ENCODE results near the gene HOXC11.

The HOXC11 gene

GRCh38 chr12:53997204-53998109 lies 24.5 kb downstream of the HOXC11 start:
- no peak for DNase-seq

GRCh38 chr12:53998110-53998899 lies 25.4 kb downstream of the HOXC11 start:
- DNase-seq = no peak

GRCh38 chr12:53998900-53999236 lies 25.9 kb downstream of the HOXC11 start:
- no peak for DNase-seq

- no peak for DNase-seq
These were observed 26.7 kb downstream of the HOXC11 start for GRCh38 chr12:53999559-54000115.

GRCh38 chr12:54000116-54001114 lies 27.5 kb downstream of the HOXC11 start, which contains the start of gene HOXC9:
TSS of gene HOXC9 (plus strand) at chr12:54000161. CDS start at chr12:54000189, 28 bp downstream.
- no peak for DNase-seq

- DNase-seq = no peak
These were observed 28.6 kb downstream of the HOXC11 start for GRCh38 chr12:54001283-54002187.

- no peak for DNase-seq
These were observed 29.5 kb downstream of the HOXC11 start for GRCh38 chr12:54002278-54002914.

- DNase-seq = no peak
These were observed 30.0 kb downstream of the HOXC11 start for GRCh38 chr12:54002915-54003389.

GRCh38 chr12:54003625-54004024 lies 30.7 kb downstream of the HOXC11 start:
- no peak for DNase-seq

- no peak for DNase-seq
These were observed 31.3 kb downstream of the HOXC11 start for GRCh38 chr12:54004063-54004840.

GRCh38 chr12:54004841-54005530 lies 32.1 kb downstream of the HOXC11 start:
- no peak for DNase-seq

- DNase-seq = no peak
These were observed 32.6 kb downstream of the HOXC11 start for GRCh38 chr12:54005531-54005852.

- DNase-seq = peak; percentile 3 to 88 (median 50)
These were observed 33.1 kb downstream of the HOXC11 start for GRCh38 chr12:54005853-54006558.

GRCh38 chr12:54006559-54007220 lies 33.8 kb downstream of the HOXC11 start:
- no peak for DNase-seq

GRCh38 chr12:54007538-54008259 lies 34.8 kb downstream of the HOXC11 start:
- no peak for DNase-seq

- no peak for DNase-seq
These were observed 35.3 kb downstream of the HOXC11 start for GRCh38 chr12:54008260-54008552.

Measured in hypothalamus (tissue), 51 donors.